ENCODE data around the gene FFAR4.

- TF ChIP-seq POLR2A (IDR thresholded peaks at IDR 0.05) (no peak), EP300 (IDR thresholded peaks at IDR 0.05) (no peak), POLR2AphosphoS5 (IDR thresholded peaks at IDR 0.05) (no peak)
- TF ChIP-seq, protein P1, sequence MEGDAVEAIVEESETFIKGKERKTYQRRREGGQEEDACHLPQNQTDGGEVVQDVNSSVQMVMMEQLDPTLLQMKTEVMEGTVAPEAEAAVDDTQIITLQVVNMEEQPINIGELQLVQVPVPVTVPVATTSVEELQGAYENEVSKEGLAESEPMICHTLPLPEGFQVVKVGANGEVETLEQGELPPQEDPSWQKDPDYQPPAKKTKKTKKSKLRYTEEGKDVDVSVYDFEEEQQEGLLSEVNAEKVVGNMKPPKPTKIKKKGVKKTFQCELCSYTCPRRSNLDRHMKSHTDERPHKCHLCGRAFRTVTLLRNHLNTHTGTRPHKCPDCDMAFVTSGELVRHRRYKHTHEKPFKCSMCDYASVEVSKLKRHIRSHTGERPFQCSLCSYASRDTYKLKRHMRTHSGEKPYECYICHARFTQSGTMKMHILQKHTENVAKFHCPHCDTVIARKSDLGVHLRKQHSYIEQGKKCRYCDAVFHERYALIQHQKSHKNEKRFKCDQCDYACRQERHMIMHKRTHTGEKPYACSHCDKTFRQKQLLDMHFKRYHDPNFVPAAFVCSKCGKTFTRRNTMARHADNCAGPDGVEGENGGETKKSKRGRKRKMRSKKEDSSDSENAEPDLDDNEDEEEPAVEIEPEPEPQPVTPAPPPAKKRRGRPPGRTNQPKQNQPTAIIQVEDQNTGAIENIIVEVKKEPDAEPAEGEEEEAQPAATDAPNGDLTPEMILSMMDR (IDR thresholded peaks at IDR 0.05): no peak
Measured at GRCh38 chr10:93573051-93573909, 6.8 kb downstream of the FFAR4 start.
